HG02763 (cell line): Measurements from ENCODE around the gene TTC27.
"Not testable (repeated sequence)": the region's sequence is repeated elsewhere in the genome, so short reads cannot be mapped to it uniquely, and the experiment has no call there.

ENCODE experiments used
- ATAC-seq: cut with Tn5 transposase; IDR thresholded peaks from one replicate; pipeline ENCODE4 v1.9.1; 2021; ENCODE audit warnings: mild to moderate bottlenecking, moderate library complexity; ENCODE audit not compliant: unreplicated experiment

The TTC27 gene

DNA sequence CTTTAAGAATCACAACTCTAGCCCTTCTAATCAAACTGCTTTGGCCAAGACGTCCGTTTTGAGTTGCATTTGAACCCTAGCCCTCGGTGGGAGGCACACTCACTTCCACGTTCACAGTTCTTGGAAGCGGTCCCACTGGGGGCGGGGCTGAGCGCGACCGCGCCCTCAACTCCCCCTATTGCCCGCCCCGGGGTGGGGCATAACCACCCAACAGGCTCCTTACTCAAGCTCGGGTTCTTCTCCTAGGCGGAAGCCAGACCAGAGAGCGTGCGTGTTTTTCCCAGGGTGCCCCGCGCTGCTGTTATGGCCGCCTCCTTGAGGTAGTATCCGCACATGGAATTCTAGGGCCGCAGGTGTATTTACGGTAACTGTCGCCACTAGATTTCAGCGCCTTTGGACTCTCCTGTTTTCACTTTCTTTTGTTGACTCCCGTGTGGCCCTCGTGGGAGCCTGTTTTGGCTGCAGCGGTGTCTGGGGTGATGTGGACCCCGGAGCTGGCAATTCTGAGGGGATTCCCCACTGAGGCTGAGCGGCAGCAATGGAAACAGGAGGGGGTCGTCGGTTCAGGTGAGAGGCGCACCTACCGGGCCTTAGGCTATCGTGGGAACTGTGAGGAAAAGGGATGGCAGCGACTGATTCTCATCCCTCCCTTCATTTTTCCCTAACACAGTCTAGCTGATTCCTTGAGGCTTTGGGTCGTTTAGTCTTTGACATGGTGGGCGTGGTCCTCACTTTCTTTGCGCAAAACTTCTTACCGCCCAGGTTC is at the start of gene TTC27:
Gene TTC27 (plus strand): TSS at position 237 of the 766 bp plus-strand sequence. CDS start 243 bp downstream, at position 480.
- peak; percentile 100 for ATAC-seq

DNA sequence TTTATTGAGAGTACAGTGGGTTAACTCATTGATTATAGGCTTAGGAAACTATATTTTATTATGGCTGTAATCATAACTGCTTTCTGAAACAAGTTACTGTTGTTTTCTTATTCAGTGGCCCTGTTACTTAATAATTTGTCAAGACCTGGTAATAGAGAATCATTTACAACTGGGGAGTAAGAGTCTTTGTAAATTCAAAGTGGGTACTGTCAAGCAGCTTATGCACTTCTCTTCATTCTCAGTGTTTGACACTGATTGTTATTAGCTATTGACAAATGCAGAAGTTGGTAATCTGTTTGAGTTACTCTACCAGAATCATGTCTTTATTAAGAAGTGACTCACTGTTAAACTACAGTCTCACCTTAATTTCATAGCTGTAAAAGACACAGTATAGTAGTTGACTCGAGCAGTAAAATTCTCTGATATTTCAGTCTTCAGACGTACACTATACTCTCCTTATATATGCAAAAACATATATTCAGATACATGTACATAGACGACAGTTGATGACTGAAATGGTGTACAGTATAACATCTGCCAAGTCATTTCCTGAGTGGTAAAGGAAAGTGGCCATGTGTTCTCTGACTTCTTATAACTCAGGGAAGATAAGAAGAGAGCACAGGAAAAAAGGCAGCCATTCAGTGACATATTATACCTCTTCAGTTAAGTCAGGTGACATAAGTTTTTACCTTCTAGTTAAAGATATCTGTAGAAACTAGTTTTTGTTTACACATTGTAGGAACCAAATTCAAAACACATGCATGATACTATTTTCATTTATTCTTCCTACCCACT is 36.0 kb upstream of the TTC27 start:
- peak; percentile 52 for ATAC-seq

- no peak for ATAC-seq
Measured at GRCh38 chr2:32594573-32594972, 33.3 kb upstream of the TTC27 start.

DNA sequence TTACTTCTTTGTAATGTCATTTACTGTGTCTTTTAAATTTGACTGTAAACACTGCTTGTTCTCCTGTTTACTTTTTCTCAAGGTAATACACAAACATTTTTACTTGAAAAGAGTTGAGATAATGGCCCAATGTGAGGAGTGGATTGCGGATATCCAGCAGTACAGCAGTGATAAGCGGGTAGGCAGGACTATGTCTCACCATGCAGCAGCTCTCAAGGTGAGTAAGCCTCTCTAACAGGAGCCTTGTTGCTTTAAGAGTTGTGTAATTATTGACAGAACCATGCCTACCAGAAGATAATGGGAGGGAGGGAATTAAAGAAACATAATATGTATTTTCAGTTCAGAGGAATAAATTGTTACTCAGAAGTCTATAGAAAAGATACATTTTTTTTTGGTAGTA is 16.5 kb upstream of the TTC27 start:
- ATAC-seq: no peak

DNA sequence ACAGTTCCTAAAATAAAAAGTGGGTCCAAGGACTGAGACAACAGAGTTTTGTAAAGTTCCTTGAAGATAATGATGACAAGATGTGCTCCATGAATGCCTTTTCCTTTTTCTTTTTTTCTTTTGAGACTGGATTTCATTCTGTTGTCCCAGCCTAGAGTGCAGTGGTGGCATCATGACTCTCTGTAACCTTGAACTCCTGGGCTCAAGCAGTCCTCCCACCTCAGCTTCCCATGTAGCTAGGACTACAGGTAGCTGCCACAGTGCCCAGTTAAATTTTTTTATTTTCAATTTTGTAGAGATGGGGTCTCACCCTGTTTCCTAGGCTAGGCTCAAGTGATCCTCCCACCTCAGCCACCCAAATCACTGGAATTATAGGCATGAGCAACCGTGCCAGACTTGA is 16.1 kb upstream of the TTC27 start:
- ATAC-seq: no peak

- ATAC-seq: no peak
Measured at GRCh38 chr2:32614084-32614483, 13.8 kb upstream of the TTC27 start.

GRCh38 chr2:32617599-32618189 is 10.2 kb upstream of the TTC27 start:
- no peak for ATAC-seq

DNA sequence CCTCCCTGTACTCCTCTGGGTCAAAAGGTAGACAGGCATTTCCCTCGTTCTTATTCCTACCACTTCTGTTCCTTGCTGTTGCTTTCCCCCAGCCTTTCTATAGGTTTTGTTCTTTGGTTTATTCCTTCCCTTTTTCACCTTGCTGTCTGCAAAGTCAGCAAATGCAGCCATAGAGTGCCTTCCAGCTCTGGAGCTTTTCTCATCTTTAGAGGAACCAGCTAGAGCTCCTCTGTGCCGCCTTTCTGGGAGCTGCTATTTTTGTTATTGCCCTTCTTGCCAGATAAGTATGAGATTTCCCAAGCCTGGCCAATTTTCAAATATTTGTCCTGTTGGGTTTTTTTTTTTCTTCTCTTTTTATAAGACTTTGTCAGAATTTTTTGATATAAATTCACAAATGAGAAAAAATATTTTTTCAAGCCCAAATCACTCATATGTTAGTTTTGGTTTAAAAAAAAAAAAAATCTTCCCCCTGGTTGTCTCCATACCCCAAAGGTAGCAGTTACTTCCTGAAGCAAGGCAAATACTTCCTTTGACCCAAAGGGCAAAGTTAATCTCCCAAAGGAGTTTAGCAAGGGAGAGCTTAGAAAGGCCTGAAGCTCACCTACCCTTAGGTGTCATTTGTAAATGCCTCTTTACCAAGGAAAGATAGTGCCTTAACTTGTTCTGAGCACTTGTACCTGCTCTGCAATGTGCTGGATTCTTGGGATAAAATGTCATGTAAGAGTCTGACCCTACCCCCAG is 5.1 kb upstream of the TTC27 start:
- no peak for ATAC-seq

DNA sequence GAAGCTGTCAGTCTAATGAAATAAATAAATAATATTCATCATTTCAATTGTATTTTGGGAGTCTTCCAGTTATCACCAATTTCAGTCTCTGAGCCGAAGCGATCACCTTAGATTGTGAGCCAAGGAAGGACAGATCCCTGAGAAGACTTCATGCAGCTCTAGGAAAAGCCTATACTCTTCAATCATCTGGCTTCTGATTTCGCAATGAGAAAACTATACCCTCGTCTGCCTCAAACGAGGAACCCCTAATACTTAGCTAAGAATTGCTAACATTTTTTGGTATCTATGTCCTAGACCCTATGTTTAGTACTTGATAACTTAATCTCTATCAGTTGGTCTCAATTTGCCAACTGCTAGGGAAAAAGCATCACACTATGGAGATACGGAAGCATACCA is 4.5 kb upstream of the TTC27 start:
- no peak for ATAC-seq

DNA sequence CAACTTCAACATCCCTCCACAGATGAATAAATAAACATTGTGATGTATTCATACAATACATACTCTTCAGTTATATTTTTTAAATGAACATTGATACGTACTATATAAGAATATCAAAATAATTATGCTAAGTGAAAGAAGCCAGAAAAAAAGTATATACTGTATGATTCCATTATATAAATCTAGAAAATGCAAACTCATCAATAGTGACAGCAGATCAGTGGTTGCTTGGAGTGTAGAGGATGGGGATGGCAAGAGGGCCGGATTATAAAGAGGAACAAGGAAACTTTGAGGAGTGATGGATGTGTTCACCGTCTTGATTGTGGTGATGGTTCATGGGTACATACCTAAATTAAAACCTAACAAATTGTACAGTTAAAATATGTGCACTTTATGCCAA is 3.0 kb upstream of the TTC27 start:
- no peak for ATAC-seq

DNA sequence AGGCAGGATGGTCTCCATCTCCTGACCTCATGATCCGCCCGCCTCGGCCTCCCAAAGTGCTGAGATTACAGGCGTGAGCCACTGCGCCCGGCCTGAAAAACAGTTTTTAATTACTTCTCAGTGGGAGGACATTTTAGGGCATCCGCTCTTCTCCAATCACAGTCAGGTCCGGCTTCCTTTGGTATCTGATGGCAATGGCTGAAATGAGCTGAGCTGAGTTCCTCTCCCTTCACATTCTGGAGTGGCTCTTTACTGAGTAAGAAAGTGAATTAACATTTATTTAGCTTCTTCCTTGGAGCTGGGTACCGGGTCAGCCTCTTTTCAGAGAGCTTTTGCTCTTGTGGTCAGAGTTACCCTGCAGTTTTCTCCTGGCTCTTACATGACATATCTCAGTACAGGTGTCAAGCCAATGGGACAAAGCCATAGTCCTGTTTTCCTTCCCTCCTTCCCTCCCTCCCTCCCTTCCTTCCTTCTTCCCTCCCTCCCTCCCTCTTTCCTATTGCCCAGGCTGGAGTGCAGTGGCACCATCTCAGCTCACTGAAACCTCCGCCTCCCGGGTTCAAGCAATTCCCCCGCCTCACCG is 1.1 kb upstream of the TTC27 start:
- ATAC-seq: no peak

GRCh38 chr2:32627441-32627813 is 423 bp upstream of the TTC27 start:
- ATAC-seq: peak; percentile 26

- ATAC-seq: no peak
Measured at GRCh38 chr2:32632089-32632488, 4.2 kb downstream of the TTC27 start.

DNA sequence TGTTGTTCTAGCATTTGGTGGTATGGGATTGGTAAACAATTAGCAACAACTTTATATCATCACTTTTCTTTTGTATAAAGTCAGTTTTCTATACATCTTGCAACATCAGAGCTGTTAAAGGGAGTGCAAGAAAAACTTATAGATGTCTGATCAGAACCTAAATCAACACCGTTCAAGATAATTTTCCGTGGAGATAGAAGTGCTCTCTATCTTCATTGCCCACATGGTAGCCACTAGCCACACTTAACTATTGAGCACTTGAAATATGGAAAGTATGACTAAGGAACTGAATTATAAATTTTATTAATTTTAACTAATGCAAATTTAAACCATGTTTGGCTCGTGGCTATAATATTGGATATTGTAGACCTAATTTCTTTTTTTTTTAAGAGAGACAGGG is 5.2 kb downstream of the TTC27 start:
- ATAC-seq: no peak

GRCh38 chr2:32638548-32638947 is 10.7 kb downstream of the TTC27 start:
- ATAC-seq: not testable (repeated sequence)

DNA sequence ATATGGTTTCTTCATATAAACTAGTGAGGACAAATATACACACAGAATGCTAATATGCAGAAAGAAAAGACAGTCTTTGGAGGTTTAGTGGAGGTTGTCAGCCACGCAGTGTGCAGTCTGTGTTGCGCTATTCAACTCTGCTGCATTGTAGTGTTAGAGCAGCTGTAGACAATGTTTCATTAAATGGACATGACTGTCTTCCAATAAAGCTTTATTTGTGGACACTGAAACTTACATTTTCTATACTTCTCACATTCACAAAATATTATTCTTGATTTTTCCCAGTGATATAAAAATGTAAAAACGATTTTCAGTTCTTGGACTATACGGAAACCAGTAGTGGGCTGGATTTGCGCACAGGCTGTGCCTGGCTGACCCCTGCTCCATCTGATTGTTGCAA is 13.3 kb downstream of the TTC27 start:
- ATAC-seq: no peak

GRCh38 chr2:32647180-32647651 is 19.4 kb downstream of the TTC27 start:
- ATAC-seq: no peak

GRCh38 chr2:32652555-32653209 is 24.8 kb downstream of the TTC27 start:
- no peak for ATAC-seq

GRCh38 chr2:32656069-32656468 is 28.2 kb downstream of the TTC27 start:
- ATAC-seq: no peak

- ATAC-seq: no peak
Measured at GRCh38 chr2:32663864-32664263, 36.0 kb downstream of the TTC27 start.
